ENCODE data around the gene ABCA2.
"Not testable (repeated sequence)": the region's sequence is repeated elsewhere in the genome, so short reads cannot be mapped to it uniquely, and the experiment has no call there.

The ABCA2 gene

DNA sequence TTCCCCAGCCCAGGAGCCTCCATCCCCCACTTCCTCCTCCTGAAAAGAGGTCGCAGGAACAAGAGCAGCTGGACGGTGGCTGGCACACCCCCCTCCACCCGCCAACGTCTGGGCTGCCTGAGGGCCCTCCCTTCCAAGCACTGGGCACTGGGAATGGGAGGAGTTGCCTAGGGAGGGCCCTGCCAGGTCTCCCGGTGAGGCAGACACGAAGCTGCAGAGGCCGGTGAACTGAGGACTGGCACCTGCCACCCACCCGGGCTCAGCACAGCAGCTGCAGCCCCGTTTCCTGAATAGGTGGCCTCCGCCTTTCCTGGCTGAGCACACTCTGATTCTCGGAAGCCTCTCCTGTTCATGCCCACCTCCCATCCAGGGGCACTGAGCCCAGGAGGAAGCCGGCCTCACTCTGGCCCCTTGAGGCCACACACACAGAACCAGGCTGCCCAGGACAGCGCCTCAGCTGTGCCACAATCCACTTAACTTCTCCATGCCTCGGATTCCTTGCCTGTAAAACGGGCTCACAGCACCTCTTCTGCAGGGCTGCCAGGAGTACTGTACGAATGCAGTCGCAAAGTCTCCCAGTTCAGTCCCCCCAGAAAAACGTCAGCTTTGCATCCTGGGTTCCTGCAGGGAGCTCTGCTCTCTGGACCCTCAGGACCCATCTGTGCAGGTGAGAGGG, 16.6 kb upstream of the ABCA2 start:
- DNase-seq: no peak

DNA sequence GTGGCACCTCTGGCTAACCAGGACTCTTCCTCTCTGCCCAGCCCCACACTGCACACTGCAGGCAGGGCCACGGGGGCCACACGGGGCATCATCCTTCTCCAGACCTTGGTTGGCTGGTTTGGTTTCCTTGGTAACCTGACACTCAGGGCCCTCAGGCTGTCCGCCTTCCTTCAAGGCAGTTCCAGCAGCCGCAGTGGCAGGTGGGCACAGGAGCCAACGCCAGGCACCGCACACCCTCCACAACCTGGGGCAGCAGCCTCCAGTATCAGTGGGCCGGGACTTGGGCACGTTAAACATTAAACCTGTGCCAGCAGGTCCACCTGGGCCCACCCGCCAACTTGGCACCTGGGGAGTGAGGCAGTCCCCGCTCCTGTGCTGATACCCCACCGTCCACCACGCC, 16.0 kb upstream of the ABCA2 start:
- no peak for DNase-seq

DNA sequence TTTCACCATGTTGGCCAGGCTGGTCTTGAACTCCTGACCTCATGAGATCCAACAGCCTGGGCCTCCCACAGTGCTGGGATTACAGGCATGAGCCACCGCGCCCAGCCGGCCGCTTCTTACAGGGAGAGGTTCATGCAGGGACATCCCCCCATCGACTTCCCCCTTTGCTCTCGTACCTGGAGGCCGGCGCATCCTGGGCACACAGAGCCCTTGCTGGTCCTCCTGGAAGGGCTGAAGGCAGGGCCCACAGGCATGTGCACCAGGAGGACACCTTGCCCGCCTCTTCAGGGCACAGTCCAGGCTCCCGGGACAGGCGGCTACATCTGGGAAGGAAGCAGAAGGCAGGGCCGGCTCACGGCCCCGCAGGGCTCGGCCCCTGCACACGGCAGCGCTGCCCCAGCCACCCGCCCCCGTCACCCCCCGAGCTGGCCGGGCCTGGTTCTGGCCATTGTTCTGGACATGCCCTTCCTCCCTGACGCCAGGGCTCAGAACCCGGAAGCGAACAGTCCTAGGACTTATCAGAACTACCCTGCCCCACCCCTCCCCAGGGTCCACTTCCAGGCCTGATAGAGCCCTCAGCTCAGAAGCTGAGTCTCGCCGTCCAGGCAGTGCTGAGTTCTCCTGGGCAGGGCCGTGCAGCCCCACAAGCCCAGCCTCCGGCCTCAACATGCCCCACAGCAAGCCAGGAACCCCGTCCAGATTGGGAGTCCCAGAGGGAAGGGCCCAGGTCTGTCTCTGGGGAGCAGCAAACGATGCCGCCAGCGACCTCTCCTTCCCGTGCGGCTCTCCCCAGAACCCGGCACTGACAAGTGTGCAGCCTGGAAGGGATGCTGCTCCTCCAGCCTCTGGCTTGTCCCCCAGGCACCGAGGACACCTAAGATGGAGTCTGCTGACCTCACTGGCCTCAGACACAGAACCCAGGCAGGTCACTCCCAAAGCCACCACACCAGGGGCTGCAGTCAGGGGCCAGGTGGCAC, 15.0 kb upstream of the ABCA2 start:
- DNase-seq: no peak

DNA sequence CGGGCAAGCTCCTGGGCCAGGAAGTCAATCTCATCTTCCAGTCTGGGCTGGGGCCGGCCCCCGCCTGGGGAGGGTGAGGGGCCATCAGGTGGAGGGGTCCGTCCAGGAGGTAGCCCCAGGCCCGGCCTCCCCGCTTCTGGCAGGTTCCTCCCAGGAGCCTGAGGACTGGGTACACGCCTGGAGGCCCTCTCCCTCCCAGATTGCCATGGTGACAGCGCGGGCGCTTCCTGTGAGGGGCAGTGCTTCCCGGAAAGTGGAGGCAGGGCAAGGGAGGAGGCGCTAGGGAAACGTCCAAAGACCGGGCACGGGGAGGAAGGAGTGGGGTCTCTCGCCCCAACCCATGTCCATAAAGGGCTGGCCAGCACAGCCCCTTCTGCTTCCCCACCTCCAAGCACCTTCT, 13.1 kb upstream of the ABCA2 start:
- no peak for DNase-seq

DNA sequence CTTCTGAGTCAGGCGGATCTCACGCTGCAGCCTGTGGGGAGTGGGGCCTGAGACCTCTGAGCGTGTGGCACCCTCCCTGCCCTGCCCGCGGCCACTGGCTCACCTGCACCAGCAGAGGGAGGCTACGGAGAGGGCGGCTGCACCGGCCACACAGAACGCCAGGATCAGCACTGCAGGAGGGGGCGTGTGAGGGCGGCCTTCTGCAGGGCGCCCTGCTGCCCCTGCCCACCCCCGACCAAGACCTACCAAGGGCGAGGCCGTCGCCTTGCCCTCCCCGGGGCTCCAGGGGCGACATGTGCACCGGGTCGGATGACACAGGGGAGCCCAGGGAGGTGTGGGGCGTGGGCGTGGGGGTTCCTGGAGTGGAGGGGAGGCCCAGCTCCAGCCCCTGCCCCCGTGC, 12.5 kb upstream of the ABCA2 start:
- no peak for DNase-seq

DNA sequence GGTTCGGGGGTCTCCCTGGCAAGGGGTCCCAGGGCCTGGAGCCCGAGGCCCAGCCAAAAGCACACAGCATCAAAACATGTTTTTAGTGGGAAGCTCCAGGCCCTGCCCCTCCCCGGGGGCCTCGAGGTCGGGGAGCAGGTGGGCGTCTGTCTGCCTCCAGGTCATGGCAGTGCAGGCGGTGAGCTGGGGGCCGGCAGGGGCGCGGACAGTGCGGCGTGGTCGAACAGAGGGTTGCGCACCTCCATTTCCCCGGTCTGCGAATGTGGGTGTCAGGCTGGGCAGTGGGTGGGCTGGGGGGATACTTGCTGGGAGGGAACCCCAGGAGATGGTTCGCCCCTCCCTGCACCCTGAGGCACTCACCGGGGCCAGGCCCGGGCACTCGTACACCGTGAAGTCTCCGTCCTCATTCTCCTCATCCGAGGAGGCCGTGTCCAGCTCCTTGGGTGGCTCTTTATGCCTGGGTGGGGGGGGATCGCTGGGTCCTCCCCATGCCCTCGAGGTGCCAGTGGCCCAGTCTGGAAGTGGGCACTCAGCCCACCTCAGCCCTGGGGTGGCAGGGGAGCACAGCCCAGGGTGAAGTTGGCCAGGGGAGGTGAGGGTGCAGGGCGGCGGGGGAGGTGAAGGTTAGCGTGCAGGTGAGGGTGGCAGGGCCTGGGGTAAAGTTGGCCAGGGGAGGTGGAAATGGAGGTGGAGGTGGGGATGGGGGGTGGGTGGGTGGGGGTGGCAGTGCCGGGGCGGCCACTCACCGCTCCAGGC, 11.8 kb upstream of the ABCA2 start:
- DNase-seq: no peak

DNA sequence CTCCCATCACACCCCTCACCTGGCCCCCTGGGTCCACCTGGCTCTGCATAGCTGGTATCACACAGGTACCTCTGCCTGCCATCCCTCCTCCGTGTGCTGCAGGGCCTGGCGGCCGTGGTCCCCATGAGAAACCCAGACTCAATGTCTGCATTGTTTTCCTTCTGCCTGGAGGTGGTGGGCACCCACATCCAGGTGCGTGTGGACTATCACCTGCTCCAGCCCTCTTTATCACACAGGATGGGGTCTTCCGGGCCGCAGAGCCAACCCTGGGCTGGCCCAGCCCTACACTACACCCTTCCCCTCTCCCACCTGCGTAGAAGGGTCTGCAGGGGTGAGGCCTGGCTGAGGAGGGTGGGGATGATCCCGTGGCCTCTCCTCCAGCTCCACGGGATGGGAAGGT, 10.9 kb upstream of the ABCA2 start:
- DNase-seq: no peak

DNA sequence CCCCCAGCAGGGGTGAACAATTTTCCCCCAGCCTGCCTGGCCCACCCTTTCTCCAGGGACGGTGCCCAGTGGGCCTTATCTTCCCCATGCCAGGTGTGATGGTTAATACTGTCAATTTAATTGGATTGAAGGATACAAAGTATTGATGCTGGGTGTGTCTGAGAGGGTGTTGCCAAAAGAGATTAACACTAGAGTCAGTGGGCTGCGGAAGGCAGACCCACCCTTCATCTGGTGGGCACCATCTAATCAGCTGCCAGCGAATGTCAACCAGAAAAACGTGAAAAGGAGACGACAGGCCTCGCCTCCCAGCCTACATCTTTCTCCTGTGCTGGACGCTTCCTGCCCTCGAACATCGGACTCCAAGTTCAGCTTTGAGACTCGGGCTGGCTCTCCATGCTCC, 9.4 kb upstream of the ABCA2 start:
- no peak for DNase-seq

DNA sequence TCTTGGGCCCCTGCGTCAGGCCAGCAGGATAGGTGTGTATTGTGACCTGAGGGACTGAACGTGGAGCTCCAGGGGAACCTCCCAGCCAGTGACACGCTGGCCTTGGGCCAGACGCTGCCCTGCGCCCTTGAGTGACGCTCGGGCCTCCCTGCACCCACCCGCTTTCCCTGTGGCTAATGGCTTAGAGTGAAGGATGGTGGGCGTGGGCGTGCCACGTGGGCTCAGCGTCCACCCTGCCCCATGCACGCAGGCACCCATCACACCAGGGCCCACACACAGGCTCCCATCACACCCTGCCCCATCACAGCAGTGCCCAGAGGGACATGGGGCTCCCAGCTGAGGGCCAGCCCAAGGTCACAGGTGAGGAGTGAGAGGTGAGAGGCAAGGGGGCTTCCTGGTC, 9.0 kb upstream of the ABCA2 start:
- DNase-seq: no peak

DNA sequence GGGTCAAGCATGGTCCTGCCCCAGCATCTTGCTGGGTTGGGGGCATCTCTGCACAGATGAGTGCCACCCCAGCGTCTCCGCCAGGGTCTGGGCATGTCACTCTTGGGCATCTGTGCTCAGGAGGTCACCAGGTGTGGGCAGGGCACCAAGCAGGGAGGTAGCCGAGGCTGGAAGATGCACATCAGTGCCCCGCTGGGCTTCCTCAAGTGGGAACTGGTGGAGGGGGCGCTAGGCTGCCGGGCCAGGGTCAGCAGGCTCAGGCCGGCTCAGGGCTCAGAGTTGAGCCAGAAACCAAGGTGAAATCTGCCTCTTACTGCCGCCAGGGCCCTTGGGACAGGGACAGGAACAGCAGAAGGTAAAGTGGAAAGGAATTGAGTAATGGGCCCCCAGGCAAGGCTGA, 7.9 kb upstream of the ABCA2 start:
- DNase-seq: no peak

DNA sequence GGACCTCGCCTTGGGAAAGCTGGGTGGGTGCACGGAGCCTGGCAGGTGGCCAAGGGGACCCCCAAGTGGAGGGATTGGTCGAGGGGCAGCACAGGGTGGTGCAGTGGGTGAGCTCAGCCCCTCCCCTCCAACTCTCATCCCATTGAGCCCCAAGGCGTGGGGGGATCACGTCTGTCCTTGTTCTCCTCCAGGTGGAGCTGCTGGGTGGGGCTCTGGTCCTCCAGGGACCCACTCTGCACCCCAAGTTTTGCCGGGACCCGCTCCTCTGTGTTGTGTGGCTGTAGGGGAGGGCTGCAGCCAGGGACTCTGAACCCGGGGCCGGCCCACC, 7.4 kb upstream of the ABCA2 start:
- DNase-seq: no peak

DNA sequence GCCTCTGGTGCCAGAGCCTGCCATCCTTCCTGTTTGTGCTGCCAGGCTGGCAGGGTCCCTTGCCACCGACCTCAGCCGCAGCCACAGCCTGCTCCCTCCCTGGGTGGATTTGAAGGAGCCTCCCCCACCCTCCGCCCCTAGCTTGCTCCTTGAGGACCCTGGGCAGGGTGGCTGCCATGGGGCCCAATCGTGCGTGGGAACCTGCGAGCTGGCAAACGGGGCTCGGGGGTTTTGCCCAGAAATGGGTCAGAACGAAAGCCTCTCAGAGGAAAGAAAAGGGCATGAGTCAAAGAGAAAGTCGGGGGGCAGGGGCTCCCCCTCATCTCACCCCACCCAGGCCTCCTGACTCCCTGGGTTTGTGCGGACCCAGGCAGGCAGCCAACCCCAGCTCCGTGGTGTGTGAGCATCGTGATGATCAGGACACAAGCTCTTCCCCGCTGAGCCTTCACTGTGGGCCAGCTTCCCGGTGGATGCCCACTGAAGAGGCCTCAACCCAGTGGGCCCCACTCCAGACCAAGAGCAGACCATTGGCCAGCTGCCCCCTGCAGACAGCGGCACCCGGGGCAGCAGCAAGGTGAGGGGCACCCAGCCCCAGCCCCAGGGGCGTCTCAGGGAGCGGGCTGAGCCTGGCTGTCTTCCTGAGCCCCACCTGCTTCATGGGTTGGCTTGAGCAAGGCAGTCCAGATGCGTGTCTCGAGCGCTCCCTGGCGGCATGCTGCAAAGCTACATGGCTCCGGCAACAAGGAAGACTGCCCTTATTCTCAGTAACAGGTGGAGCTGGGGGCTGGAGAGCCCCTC, 6.9 kb upstream of the ABCA2 start:
- DNase-seq: peak; percentile 42 to 54

DNA sequence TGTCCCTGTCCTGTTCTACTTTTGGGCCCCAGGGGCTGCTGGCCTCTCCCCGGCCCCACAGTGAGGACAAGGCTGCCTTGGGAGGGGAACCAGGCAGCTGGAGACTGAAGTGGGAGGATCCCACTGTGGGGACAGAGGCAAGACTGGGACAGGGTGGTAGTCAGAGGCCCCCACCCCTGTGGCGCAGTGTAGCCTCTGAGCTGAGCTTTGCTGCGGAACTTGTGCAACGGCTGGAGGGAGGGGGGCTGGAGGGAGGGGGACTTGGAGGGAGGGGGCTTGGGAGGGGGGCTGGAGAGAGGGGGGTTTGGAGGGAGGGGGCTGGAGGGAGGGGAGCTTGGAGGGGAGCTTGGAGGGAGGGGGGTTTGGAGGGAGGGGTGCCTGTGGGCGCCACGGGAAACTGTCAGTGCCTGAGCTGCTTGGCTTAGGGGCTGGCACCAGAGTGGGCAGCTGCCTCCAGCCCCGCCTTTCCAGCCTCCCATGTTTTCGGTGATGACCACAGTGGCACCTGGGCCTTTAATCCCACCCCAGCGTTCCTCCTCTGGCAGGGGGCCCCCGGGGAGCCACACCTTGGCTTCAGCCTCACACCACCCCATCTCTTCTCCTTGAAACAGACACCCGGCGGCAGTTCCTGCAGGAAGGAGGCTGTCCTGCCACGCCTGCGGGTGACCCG, 6.1 kb upstream of the ABCA2 start:
- DNase-seq: no peak

DNA sequence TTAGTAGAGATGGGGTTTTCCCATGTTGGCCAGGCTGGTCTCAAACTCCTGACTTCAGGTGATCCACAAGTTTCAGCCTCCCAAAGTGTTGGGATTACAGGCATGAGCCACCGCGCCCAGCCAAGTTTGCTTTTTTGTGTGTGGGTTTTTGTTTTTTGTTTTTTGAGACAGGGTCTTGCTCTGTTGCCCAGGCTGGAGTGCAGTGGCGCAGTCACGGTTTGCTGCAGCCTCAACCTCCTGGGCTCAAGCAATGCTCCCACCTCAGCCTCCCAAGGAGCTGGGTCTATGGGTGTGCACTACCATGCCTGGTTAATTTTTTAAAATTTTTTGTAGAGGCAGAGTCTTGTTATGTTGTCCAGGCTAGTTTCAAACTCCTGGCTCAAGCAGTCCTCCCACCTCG, 5.4 kb upstream of the ABCA2 start:
- not testable (repeated sequence) for DNase-seq

DNA sequence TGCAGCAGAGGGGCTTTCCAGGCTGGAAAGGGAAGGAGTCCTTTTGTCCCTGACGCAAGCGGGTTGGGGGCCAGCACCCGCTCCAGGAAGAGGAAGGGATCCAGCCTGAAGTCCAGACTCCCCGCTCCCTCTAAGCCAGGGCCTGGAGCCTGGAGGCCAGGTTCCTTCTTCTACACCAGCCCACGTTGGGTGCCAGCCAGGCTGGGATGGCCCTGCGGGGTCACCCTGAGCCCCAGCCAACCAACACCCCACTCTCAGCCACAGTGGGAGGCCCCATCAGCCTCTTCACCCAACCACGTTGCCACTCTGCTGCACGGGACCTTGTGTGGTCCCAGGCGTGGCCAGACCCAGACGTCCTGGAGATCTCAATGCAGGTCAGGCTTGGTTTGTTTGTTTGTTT, 4.8 kb upstream of the ABCA2 start:
- no peak for DNase-seq

DNA sequence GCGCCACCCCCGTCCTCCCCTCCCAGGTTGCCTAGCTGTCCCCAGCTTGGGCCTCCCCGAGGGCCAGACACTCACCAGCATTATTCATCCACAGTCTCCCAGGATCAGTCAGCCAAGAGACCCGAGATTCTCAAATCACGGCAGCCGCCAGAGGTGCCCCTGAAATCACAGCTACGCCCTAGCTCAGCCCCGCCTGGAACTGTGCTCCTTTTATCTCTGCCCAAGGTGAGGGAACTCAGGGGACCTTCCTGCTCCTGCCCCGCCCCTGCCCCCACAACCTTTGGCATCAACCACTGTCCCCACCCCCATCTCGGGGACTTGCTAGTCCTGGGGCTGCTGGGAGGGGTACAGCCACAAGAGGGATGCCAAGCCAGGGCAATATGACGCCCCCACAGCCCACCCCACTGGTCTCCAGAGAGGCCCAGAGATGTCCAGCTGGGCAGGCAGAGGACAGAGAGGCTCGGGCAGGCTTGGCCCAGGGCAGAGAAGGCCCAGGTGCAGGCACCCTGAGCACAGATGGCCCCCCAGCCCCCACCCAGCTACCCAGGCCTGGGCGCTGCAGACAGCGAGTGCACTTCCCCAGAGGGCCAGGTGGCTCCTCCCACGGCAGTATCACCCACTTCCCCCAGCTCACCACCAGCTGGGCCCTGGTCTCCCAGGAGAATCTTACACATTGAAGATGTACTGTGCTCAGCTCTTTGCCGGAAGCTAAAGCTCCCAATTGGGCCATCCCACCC, 4.0 kb upstream of the ABCA2 start, which contains the start of gene FUT7:
Gene FUT7 (minus strand): TSS at position 185 of the 737 bp plus-strand sequence. CDS start 97 bp downstream, at position 88.
- DNase-seq: no peak

DNA sequence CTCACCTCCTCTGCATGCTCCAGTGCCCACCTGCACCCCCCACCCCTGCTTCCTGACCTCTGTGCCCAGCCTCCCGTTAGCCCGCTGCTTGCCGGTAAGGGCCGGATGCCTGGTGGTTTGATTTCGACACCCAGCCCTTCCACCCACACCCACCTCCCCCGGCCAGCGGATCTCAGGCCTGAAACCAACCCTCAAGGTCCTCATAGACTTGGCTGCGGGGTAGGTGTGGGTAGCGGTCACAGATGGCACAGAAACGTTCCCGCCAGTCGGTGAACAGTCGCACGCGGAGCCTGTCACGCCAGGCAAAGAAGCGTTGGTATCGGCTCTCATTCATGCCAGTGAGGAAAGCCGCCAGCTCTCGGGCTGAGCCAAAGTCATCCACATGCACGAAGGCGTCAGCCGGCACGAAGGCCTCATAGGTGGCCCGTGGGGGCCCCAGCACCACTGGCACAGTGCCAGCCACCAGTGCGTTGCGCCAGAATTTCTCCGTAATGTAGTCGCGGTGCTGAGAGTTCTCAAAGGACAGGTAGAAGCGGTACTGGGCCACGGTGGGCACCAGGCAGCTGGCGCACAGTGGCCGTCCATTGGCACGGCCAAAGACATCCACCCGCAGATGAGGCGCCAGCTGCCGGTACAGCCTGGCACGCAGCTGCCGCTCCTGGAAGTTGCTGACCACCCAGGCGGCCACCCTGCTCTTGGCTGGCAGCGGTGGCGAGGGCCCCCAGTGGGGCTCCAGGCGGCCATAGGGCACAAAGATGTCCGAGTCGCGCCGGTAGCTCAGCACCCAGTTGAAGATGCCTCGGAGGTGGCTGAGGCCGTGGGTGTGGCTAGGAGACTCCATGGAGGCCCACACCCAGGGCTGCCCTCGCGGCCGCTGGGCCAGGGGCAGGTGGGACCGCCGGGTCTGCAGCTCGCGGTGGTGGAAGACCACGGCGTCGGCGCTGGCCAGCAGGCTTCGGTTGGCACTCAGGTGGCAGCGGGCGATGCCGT, 2.8 kb upstream of the ABCA2 start:
- DNase-seq: no peak

DNA sequence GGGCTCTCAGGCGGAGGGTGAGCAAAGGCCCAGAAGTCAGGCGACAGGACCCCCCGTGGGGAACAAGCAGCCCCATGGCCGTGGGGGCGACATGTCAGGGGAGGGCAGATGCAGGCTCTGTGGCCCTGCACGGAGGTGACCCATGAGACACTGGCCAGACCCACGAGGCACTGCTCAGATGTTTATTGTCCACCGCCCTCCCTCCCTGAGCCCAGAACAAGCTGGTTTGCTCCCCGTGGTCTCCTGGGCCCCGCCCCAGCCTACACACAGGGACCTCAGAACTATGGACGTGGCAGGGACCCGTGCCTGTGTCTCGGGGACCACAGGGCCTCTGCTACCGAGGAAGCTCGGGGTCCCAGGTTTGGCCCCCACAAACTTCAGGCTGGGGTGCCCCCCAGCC, 2.0 kb upstream of the ABCA2 start:
- no peak for DNase-seq

DNA sequence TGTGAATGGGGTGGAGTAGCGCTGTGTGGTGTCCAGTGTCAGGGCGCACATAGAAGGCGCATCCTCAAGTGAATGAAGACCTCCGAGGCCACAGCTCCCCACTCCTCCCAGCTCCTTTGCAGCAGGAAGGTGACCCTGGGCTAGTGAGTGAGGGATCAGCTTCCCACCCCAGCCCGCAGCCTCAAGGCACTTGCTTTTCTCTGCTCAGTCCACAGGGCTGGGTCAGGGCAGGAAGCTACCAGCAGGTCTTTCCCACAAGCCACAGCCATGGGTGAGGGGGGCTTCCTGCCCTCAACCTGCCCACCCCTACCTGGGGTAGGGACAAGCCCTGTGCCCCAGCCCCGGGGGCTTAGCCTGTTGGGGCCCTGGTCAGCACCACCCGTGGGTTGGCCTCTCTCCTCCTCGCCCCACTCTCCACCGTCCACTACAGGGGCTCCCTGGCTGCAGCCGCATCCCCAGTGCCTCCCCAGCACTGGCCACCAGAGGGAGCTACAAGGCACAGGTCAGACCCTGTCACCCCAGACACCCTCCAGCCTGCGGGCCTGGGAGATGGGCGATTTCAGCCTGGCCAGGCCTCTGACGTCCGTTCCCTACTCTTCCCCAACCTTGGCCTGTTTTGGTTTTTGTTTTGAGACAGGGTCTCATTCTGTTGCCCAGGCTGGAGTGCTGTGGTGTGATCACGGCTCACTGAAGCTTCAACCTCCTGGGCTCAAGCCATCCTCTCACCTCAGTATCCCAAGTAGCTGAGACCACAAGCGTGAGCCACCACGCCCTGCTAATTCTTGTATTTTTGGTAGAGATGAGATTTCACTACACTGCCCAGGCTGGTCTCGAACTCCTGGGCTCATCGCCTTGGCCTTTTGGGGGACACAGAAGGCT, 1.3 kb upstream of the ABCA2 start:
- peak in 1 of 2 experiments; percentile 8 for DNase-seq
